GM13976 (cell line): ENCODE results near the gene RNF103.

Source experiments
- DNase-seq: peaks from one replicate; pipeline ENCODE4 v3.0.0; 2012; ENCODE audit warnings: low spot score
- CTCF ChIP-seq: IDR thresholded peaks from 2 replicates; pipeline ENCODE4 v1.5.1; 2012; ENCODE audit warnings: borderline replicate concordance, mild to moderate bottlenecking; ENCODE audit not compliant: insufficient read depth; ENCODE audit errors: extremely low read depth, missing control alignments, control extremely low read depth
- in situ Hi-C: fragments of 300-500 bp; cut with MboI; formaldehyde crosslinking; loops from one replicate; pipeline ENCODE4 v1.12.0; 2022; ENCODE audit warnings: low sequenced_read_pairs, mixed read lengths, inconsistent platforms; ENCODE audit not compliant: unreplicated experiment

The RNF103 gene

GRCh38 chr2:86566158-86566820 lies 57.4 kb downstream of the RNF103 start:
- in situ Hi-C loops, result no loop called here
- TF ChIP-seq CTCF, result no peak

GRCh38 chr2:86563650-86564061 lies 60.0 kb downstream of the RNF103 start:
- DNase-seq, result no peak
- in situ Hi-C loops, result no loop called here
- TF ChIP-seq CTCF, result no peak

More at GRCh38 chr2:86566158-86566820, 57.4 kb downstream of the RNF103 start:
- DNase-seq, result no peak

- in situ Hi-C loops, result no loop called here
- DNase-seq, result peak; percentile 97
- no peak for TF ChIP-seq CTCF
Measured at GRCh38 chr2:86562922-86563649, 60.6 kb downstream of the RNF103 start, which contains the start of gene CHMP3. CHMP3 (minus strand) TSS chr2:86563443; CDS start chr2:86563348, 95 bp downstream.

GRCh38 chr2:86562485-86562921 lies 61.2 kb downstream of the RNF103 start:
- DNase-seq, result no peak
- TF ChIP-seq CTCF, result no peak
- in situ Hi-C loops, result no loop called here

GRCh38 chr2:86557836-86558235 lies 65.8 kb downstream of the RNF103 start:
- no peak for DNase-seq
- no peak for TF ChIP-seq CTCF
- in situ Hi-C loops, result no loop called here

- no peak for DNase-seq
- in situ Hi-C loops, result no loop called here
- TF ChIP-seq CTCF, result no peak
Measured at GRCh38 chr2:86556508-86556907, 67.2 kb downstream of the RNF103 start.
